Measurements from ENCODE around the gene IGFL1. TPM values are rescaled to one million over a fixed set of nuclear protein-coding genes. Genes with fewer than 3 reads are reported as not detected.
"Not testable (repeated sequence)": the region's sequence is repeated elsewhere in the genome, so short reads cannot be mapped to it uniquely, and the experiment has no call there.

Gene IGFL1
- total RNA-seq, 1 donor from 2014 or later: not detected

DNA sequence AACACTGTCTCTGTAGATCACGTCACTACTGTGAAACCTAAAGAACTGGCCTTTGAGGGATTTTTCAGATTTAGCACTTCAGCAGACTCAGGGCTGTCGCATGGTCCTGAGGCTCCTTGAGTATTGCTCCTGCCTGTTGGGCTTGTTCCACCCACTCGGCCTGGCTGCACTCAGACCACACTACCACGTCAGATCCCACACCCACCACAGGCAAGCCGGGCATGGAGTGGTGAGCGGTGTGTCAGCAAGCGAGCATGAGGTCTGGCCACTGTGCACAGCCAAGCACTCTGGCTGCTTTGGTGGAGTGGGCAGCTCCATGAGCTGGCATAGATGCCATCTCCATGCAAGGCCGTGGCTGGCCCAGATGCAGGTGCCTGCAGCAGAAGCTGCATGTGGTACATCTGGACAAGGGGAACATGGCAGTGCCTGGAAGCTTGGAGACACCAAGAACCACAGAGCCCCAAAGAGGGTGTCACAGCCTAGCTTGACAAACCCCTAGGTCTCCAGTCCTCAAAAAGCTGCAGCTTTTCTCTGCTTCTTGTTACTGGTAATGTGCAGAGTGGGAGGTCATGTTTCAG is 9.4 kb upstream of the IGFL1 start:
- DNase-seq (ENCODE audit: low spot score): no peak
- no peaks in the 10 kb centered on the region for H3K36me3 Mint-ChIP-seq (ENCODE audit: low read depth)
- H3K4me3 Mint-ChIP-seq (ENCODE audit: low read depth): no peak overlapping the region
- no peak overlapping the region for H3K27ac Mint-ChIP-seq
- no peaks in the 10 kb centered on the region for H3K4me1 Mint-ChIP-seq (ENCODE audit: low read depth)
- no peaks in the 10 kb centered on the region for H3K9me3 Mint-ChIP-seq
- peaks cover 5% of the 10 kb centered on the region for H3K27me3 Mint-ChIP-seq (ENCODE audit: low read depth)
- intact Hi-C loops (cut with micrococcal nuclease): no loop called here

DNA sequence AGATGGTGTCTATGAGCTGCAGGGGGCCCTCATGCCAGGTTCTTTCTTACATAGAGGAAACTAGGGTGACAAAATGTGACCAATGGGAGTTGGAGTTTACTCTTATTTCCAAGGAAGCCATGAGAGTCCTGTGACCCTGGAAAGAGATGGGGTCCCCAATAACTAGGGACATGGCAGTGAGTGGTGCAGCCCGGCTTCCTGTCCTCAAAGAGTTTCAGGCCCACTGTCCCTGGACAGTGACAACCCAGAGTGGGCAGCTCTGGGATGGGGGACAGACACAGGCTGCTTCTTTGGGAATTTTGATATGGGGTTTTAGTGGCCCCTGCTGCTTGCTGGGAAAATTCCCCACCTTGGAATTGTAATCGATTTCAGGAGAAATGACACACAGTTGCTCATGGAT is 8.4 kb upstream of the IGFL1 start:
- intact Hi-C loops (cut with micrococcal nuclease): no loop called here
- peaks cover 12% of the 10 kb centered on the region for H3K27me3 Mint-ChIP-seq (ENCODE audit: low read depth)
- no peak overlapping the region for H3K27ac Mint-ChIP-seq
- H3K9me3 Mint-ChIP-seq: no peaks in the 10 kb centered on the region
- H3K36me3 Mint-ChIP-seq (ENCODE audit: low read depth): no peaks in the 10 kb centered on the region
- no peak overlapping the region for H3K4me3 Mint-ChIP-seq (ENCODE audit: low read depth)
- H3K4me1 Mint-ChIP-seq (ENCODE audit: low read depth): peaks cover 5% of the 10 kb centered on the region
- no peak for DNase-seq (ENCODE audit: low spot score)

DNA sequence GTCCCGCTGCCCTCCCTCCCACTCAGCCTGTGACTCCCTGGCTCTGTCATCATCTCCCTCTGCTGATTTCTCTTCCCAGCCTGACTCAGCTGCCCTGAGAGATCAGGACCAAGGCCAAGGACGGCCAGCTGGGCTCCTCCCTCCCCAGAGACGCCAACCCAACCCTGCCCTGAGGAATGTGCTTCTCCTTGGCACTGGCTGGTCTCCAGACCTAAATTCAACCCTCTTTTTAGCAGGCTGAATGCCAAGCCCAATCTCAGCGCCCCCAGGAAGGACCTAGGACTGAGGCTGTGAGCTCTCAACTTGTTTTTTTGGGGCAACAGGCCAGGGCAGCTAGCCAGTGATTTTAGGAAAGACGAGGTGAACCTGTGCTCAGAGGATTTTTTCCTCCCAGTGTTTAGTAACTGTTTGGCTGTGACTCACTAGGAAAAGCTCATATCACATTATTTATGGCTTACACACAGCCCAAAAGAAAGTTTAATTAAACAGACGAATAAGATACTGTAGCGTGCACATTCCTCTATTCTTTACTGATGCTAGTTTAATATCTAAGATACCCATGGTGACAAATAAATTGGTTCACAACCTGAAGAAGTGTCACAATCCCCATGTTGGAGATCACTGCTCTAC is 7.4 kb upstream of the IGFL1 start:
- Mint-ChIP-seq H3K27ac (no peak overlapping the region), H3K4me3 (ENCODE audit: low read depth) (no peak overlapping the region), H3K36me3 (ENCODE audit: low read depth) (no peaks in the 10 kb centered on the region), H3K27me3 (ENCODE audit: low read depth) (peaks cover 11% of the 10 kb centered on the region), H3K9me3 (no peaks in the 10 kb centered on the region), H3K4me1 (ENCODE audit: low read depth) (peaks cover 5% of the 10 kb centered on the region)
- intact Hi-C loops (cut with micrococcal nuclease): no loop called here
- no peak for DNase-seq (ENCODE audit: low spot score)

GRCh38 chr19:46223787-46224186 is 5.8 kb upstream of the IGFL1 start:
- intact Hi-C loops (cut with micrococcal nuclease); H3K36me3 Mint-ChIP-seq (ENCODE audit: low read depth); H3K9me3 Mint-ChIP-seq; H3K4me1 Mint-ChIP-seq (ENCODE audit: low read depth); H3K27ac Mint-ChIP-seq; H3K4me3 Mint-ChIP-seq (ENCODE audit: low read depth); DNase-seq (ENCODE audit: low spot score): not testable (repeated sequence)
- H3K27me3 Mint-ChIP-seq (ENCODE audit: low read depth): peaks cover 13% of the 10 kb centered on the region

DNA sequence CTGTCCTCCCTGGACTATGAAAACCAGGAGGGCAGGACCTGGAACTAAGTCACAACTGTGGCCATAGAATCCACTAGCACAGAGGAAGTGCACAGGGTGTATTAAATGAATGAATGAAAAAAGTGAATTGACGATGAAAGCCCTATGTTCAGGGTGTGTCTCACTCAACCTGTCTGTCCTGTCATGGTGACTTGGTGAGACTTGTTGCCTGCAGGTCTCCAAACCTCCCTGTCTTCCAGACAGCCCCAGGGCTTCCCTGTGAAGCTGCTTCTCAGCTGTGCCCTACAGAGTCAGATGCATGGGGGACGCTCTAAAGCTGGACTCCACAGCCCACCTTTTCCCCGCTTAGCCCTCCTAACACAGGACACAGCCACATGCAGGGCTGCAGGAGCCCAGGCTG is 4.8 kb upstream of the IGFL1 start:
- H3K36me3 Mint-ChIP-seq (ENCODE audit: low read depth): no peaks in the 10 kb centered on the region
- intact Hi-C loops (cut with micrococcal nuclease): no loop called here
- H3K27me3 Mint-ChIP-seq (ENCODE audit: low read depth): peaks cover 16% of the 10 kb centered on the region
- peaks cover 5% of the 10 kb centered on the region for H3K4me1 Mint-ChIP-seq (ENCODE audit: low read depth)
- H3K27ac Mint-ChIP-seq: no peak overlapping the region
- no peaks in the 10 kb centered on the region for H3K9me3 Mint-ChIP-seq
- no peak overlapping the region for H3K4me3 Mint-ChIP-seq (ENCODE audit: low read depth)
- DNase-seq (ENCODE audit: low spot score): no peak

DNA sequence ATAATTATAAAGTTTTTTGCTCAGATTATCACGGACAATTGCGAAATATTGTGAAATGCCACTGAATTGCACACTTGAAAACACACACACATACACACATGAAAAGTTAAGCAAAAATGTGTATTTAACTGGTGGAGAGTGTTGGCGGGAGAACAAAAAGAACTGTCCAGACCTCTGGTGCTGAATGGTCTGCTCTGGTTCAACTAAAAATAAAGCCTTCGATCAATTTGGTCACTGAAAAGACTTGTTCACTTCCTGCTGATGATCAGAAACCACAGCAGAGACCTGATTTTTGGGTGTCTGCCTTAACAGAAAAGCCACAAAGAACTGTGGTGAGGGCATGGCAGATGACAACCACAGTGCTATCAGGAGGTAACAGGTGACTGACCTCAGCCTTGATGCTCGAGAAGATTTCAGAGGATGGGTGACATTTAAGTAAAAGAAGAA is 4.0 kb upstream of the IGFL1 start:
- Mint-ChIP-seq H3K36me3 (ENCODE audit: low read depth) (no peaks in the 10 kb centered on the region), H3K27ac (no peak overlapping the region), H3K4me1 (ENCODE audit: low read depth) (peaks cover 5% of the 10 kb centered on the region), H3K4me3 (ENCODE audit: low read depth) (no peak overlapping the region), H3K27me3 (ENCODE audit: low read depth) (peaks cover 20% of the 10 kb centered on the region), H3K9me3 (no peaks in the 10 kb centered on the region)
- intact Hi-C loops (cut with micrococcal nuclease): no loop called here
- peak; percentile 11 for DNase-seq (ENCODE audit: low spot score)

DNA sequence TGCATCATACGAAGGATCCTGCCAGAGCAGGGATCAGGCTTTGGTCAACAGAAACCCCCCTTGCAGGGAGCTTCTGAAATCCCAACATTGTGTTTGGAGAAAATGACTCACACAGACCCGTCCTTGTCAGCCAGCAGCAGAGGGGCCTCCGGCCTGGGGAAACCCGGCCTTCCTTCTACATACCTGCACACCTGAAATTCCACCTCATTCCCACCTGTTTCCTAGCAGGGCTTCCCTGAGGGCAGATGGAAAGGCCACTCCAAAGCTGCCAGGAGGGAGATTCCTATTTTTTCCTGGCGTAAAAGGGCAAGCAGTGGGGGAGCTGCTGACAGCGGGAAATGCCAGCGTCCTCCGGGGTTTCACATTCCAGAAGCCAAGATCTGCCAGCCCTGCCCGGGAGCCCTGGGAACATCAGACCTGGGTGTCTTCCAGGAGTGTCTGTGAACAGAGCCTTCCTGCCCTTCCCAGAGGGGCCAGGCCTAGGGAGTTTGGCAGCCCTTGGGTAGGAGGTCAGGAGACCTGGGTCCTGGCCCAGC is 3.0 kb upstream of the IGFL1 start:
- Mint-ChIP-seq H3K27me3 (ENCODE audit: low read depth) (peaks cover 20% of the 10 kb centered on the region), H3K9me3 (no peaks in the 10 kb centered on the region), H3K36me3 (ENCODE audit: low read depth) (no peaks in the 10 kb centered on the region), H3K27ac (no peak overlapping the region), H3K4me3 (ENCODE audit: low read depth) (no peak overlapping the region), H3K4me1 (ENCODE audit: low read depth) (peaks cover 5% of the 10 kb centered on the region)
- no peak for DNase-seq (ENCODE audit: low spot score)
- intact Hi-C loops (cut with micrococcal nuclease): no loop called here

DNA sequence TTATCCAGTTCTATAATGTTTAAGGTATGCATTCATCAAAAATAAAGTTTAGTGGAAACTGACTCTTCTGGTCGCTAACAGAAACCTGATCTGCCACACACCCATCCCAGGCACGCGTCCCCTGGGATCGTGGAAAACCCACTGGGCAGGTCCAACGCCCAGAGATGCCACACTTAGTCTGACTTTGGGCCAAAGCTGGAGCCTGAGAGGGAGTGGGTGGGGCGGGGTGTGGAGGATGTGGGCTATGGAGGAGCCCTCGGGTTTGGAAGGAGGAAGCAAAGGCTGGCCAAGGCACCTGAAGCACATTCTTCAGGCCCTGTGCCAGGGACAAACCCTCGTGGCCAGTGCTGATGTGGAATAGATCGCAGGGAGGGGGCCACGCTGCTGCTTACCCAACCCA is 2.5 kb downstream of the IGFL1 start:
- no peak overlapping the region for H3K27ac Mint-ChIP-seq
- no peak overlapping the region for H3K4me3 Mint-ChIP-seq (ENCODE audit: low read depth)
- no peaks in the 10 kb centered on the region for H3K9me3 Mint-ChIP-seq
- intact Hi-C loops (cut with micrococcal nuclease): no loop called here
- DNase-seq (ENCODE audit: low spot score): no peak
- H3K36me3 Mint-ChIP-seq (ENCODE audit: low read depth): no peaks in the 10 kb centered on the region
- peaks cover 24% of the 10 kb centered on the region for H3K27me3 Mint-ChIP-seq (ENCODE audit: low read depth)
- H3K4me1 Mint-ChIP-seq (ENCODE audit: low read depth): no peaks in the 10 kb centered on the region

DNA sequence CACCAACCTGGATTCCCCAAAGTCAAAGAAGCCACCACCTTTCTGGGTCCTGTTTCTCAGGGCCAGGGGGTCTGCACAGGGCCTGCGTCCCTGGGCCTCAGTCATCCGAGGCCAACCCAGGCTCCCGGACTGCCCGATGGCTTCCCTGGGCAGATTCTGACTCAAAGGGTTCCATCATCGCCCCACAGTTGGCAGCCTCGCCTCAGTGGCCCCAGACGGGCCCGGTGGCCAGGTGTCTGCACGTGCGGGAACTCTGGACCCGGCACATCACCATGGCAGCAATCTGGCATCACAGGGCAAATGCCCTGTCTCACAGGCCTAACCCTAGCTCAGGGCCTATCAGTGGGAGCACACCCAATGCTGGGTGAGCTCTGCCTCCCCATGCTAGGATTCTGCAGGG is 2.9 kb downstream of the IGFL1 start:
- H3K4me1 Mint-ChIP-seq (ENCODE audit: low read depth): no peaks in the 10 kb centered on the region
- DNase-seq (ENCODE audit: low spot score): no peak
- no peak overlapping the region for H3K4me3 Mint-ChIP-seq (ENCODE audit: low read depth)
- H3K36me3 Mint-ChIP-seq (ENCODE audit: low read depth): no peaks in the 10 kb centered on the region
- peaks cover 24% of the 10 kb centered on the region for H3K27me3 Mint-ChIP-seq (ENCODE audit: low read depth)
- no peak overlapping the region for H3K27ac Mint-ChIP-seq
- H3K9me3 Mint-ChIP-seq: no peaks in the 10 kb centered on the region
- intact Hi-C loops (cut with micrococcal nuclease): no loop called here

GRCh38 chr19:46232938-46233621 is 3.5 kb downstream of the IGFL1 start:
- H3K36me3 Mint-ChIP-seq (ENCODE audit: low read depth): no peaks in the 10 kb centered on the region
- no peak overlapping the region for H3K4me3 Mint-ChIP-seq (ENCODE audit: low read depth)
- DNase-seq (ENCODE audit: low spot score): no peak
- H3K4me1 Mint-ChIP-seq (ENCODE audit: low read depth): no peaks in the 10 kb centered on the region
- H3K27me3 Mint-ChIP-seq (ENCODE audit: low read depth): peaks cover 27% of the 10 kb centered on the region
- no peaks in the 10 kb centered on the region for H3K9me3 Mint-ChIP-seq
- no peak overlapping the region for H3K27ac Mint-ChIP-seq
- intact Hi-C loops (cut with micrococcal nuclease): no loop called here

GRCh38 chr19:46233871-46234270 is 4.3 kb downstream of the IGFL1 start:
- H3K36me3 Mint-ChIP-seq (ENCODE audit: low read depth); H3K4me3 Mint-ChIP-seq (ENCODE audit: low read depth); DNase-seq (ENCODE audit: low spot score); H3K27ac Mint-ChIP-seq; H3K9me3 Mint-ChIP-seq; H3K4me1 Mint-ChIP-seq (ENCODE audit: low read depth); intact Hi-C loops (cut with micrococcal nuclease): not testable (repeated sequence)
- H3K27me3 Mint-ChIP-seq (ENCODE audit: low read depth): peaks cover 32% of the 10 kb centered on the region

GRCh38 chr19:46238141-46238540 is 8.6 kb downstream of the IGFL1 start:
- H3K4me1 Mint-ChIP-seq (ENCODE audit: low read depth); H3K36me3 Mint-ChIP-seq (ENCODE audit: low read depth); H3K27ac Mint-ChIP-seq; DNase-seq (ENCODE audit: low spot score); intact Hi-C loops (cut with micrococcal nuclease); H3K4me3 Mint-ChIP-seq (ENCODE audit: low read depth); H3K9me3 Mint-ChIP-seq: not testable (repeated sequence)
- H3K27me3 Mint-ChIP-seq (ENCODE audit: low read depth): peaks cover 49% of the 10 kb centered on the region
